H1 (cell line): ENCODE results near the gene DBNDD2. TPM values are rescaled to one million over a fixed set of nuclear protein-coding genes. Genes with fewer than 3 reads are reported as not detected.

Experiments used
- CTCF ChIA-PET: fragments of 300-600 bp; sonication (Branson Sonifier 250); formaldehyde crosslinking; loops from one replicate; lab custom pipeline; 2021; ENCODE audit not compliant: partially characterized antibody; lab: Charles Lee
- POLR2A ChIA-PET: fragments of 300-600 bp; sonication (Branson Sonifier 250); formaldehyde crosslinking; loops from one replicate; lab custom pipeline; 2021; ENCODE audit warnings: inconsistent platforms; ENCODE audit not compliant: partially characterized antibody; lab: Charles Lee
- DNase-seq, 2 experiments: peaks; one replicate each; pipeline versions ENCODE4 v3.0.0 to v3.0.0-alpha.2; 2010 to 2022; ENCODE audit warnings: low spot score in 2 of 2, low read depth in 1 of 2, mixed read lengths in 1 of 2
- FAIRE-seq: peaks from 2 replicates; lab custom pipeline; 2011; peaks lifted over from hg19 to GRCh38; lab: Jason Lieb, UNC
- H2AFZ ChIP-seq: 2 replicates; pipeline ENCODE4 v1.8.1; 2012; ENCODE audit warnings: low read length, inconsistent platforms
- H2AK5ac ChIP-seq: 2 replicates; pipeline ENCODE4 v1.6.1; 2013; ENCODE audit warnings: low read depth, low read length
- H2BK120ac ChIP-seq: replicated peaks from 2 replicates; pipeline ENCODE3; 2013; ENCODE audit warnings: low read depth, low read length, inconsistent platforms
- H2BK12ac ChIP-seq: 2 replicates; pipeline ENCODE4 v1.6.1; 2013; ENCODE audit warnings: low read depth, low read length
- H2BK15ac ChIP-seq: 2 replicates; pipeline ENCODE4 v1.6.1; 2013; ENCODE audit warnings: low read length
- H2BK20ac ChIP-seq: 2 replicates; pipeline ENCODE4 v1.6.1; 2013; ENCODE audit warnings: low read length
- H2BK5ac ChIP-seq: 2 replicates; pipeline ENCODE4 v1.6.1; 2013; ENCODE audit warnings: low read depth, low read length
- H3K14ac ChIP-seq: 2 replicates; pipeline ENCODE4 v1.6.1; 2013; ENCODE audit warnings: inconsistent platforms; ENCODE audit not compliant: insufficient read length
- H3K18ac ChIP-seq: 2 replicates; pipeline ENCODE4 v1.6.1; 2013; ENCODE audit warnings: low read length; ENCODE audit errors: extremely low read depth
- H3K23ac ChIP-seq: 2 replicates; pipeline ENCODE4 v1.6.1; 2013; ENCODE audit warnings: inconsistent platforms; ENCODE audit not compliant: insufficient read length
- H3K23me2 ChIP-seq: 2 replicates; pipeline ENCODE4 v1.6.1; 2013; ENCODE audit warnings: low read depth, low read length
- H3K27ac ChIP-seq: 2 replicates; pipeline ENCODE4 v1.6.1; 2011; ENCODE audit warnings: low read depth, low read length, inconsistent platforms
- H3K27me3 ChIP-seq, 4 experiments: replicated peaks in 1 of 4; 1 replicate in 1 of 4; 2 replicates in 3 of 4; pipeline versions ENCODE4 v1.6.1 to v1.8.1; 2011 to 2013; ENCODE audit warnings: low read length in 3 of 4, mild to moderate bottlenecking in 3 of 4, inconsistent platforms in 2 of 4, mixed read lengths in 2 of 4, moderate library complexity in 1 of 4; ENCODE audit not compliant: control insufficient read depth in 3 of 4, insufficient read depth in 3 of 4; ENCODE audit errors: extremely low read depth in 1 of 4
- H3K36me3 ChIP-seq, 4 experiments: 2 replicates each; pipeline versions ENCODE4 v1.6.1 to v1.8.1; 2011 to 2013; ENCODE audit warnings: mild to moderate bottlenecking in 4 of 4, low read length in 3 of 4, moderate library complexity in 2 of 4, control low read depth in 1 of 4, inconsistent platforms in 1 of 4; ENCODE audit not compliant: insufficient read depth in 4 of 4, control insufficient read depth in 2 of 4
- H3K4ac ChIP-seq: replicated peaks from 2 replicates; pipeline ENCODE3; 2013; ENCODE audit warnings: low read length, low read depth, mixed read lengths, inconsistent platforms; ENCODE audit not compliant: insufficient read length
- H3K4me1 ChIP-seq, 4 experiments: replicated peaks in 1 of 4; 1 replicate in 1 of 4; 2 replicates in 3 of 4; pipeline versions ENCODE4 v1.6.1 to v1.8.1; 2011 to 2013; ENCODE audit warnings: low read length in 3 of 4, inconsistent platforms in 2 of 4, mixed read lengths in 1 of 4; ENCODE audit not compliant: insufficient read depth in 4 of 4, control insufficient read depth in 3 of 4
- H3K4me2 ChIP-seq, 2 experiments: 2 replicates each; pipeline versions ENCODE4 v1.6.1 to v1.8.1; 2011 to 2013; ENCODE audit warnings: low read depth in 2 of 2, low read length in 2 of 2, control low read depth in 1 of 2, inconsistent platforms in 1 of 2, mild to moderate bottlenecking in 1 of 2; ENCODE audit not compliant: insufficient read depth in 1 of 2
- H3K4me3 ChIP-seq, 4 experiments: fragments of 200-600, 300-600 bp in 1 of 4; sonication (generic), shearing (Covaris generic), sonication (Bioruptor Twin) in 1 of 4; 2 replicates each; pipeline versions ENCODE4 v1.5.1 to v1.8.1; 2011 to 2016; ENCODE audit warnings: low read length in 4 of 4, low read depth in 3 of 4, control low read depth in 2 of 4, inconsistent platforms in 2 of 4, mild to moderate bottlenecking in 2 of 4, mixed read lengths in 1 of 4, moderate library complexity in 1 of 4; ENCODE audit not compliant: insufficient read depth in 2 of 4; ENCODE audit errors: extremely low read depth in 1 of 4
- H3K56ac ChIP-seq: replicated peaks from 2 replicates; pipeline ENCODE3; 2013; ENCODE audit warnings: low read depth, mild to moderate bottlenecking, mixed read lengths, low read length, inconsistent platforms; ENCODE audit not compliant: insufficient read length
- H3K79me1 ChIP-seq: 2 replicates; pipeline ENCODE4 v1.6.1; 2013; ENCODE audit warnings: low read depth, low read length, control low read depth
- H3K79me2 ChIP-seq, 2 experiments: 2 replicates each; pipeline versions ENCODE4 v1.6.1 to v1.8.1; 2012 to 2013; ENCODE audit warnings: low read length in 2 of 2, mild to moderate bottlenecking in 2 of 2, inconsistent platforms in 1 of 2; ENCODE audit not compliant: insufficient read depth in 2 of 2, control insufficient read depth in 1 of 2
- H3K9ac ChIP-seq, 4 experiments: replicated peaks in 1 of 4; 1 replicate in 1 of 4; 2 replicates in 3 of 4; pipeline versions ENCODE4 v1.6.1 to v1.8.1; 2011 to 2013; ENCODE audit warnings: low read depth in 3 of 4, low read length in 3 of 4, control low read depth in 2 of 4, mild to moderate bottlenecking in 2 of 4, moderate library complexity in 2 of 4, inconsistent platforms in 1 of 4; ENCODE audit errors: extremely low read depth in 1 of 4
- H3K9me3 ChIP-seq, 2 experiments: 2 replicates each; pipeline versions ENCODE4 v1.6.1 to v1.8.1; 2012 to 2013; ENCODE audit warnings: mild to moderate bottlenecking in 2 of 2, moderate library complexity in 2 of 2, control low read depth in 1 of 2, inconsistent platforms in 1 of 2, low read depth in 1 of 2, low read length in 1 of 2, mixed read lengths in 1 of 2; ENCODE audit not compliant: insufficient read depth in 2 of 2
- H4K20me1 ChIP-seq, 2 experiments: replicated peaks in 1 of 2; 2 replicates each; pipeline versions ENCODE3 to v1.8.1; 2011 to 2013; ENCODE audit warnings: inconsistent platforms in 2 of 2, low read length in 2 of 2, mild to moderate bottlenecking in 1 of 2; ENCODE audit not compliant: insufficient read depth in 2 of 2, control insufficient read depth in 1 of 2
- H4K5ac ChIP-seq: 2 replicates; pipeline ENCODE4 v1.6.1; 2013; ENCODE audit warnings: low read length, low read depth, mixed read lengths, inconsistent platforms; ENCODE audit not compliant: insufficient read length
- H4K8ac ChIP-seq: 2 replicates; pipeline ENCODE4 v1.8.0; 2013; ENCODE audit warnings: mild to moderate bottlenecking, moderate library complexity, low read length, inconsistent platforms; ENCODE audit not compliant: insufficient read depth; ENCODE audit errors: extremely low read depth
- H4K91ac ChIP-seq: replicated peaks from 2 replicates; pipeline ENCODE3; 2013; ENCODE audit warnings: low read length, mixed read lengths, inconsistent platforms; ENCODE audit not compliant: insufficient read length
- CTCF ChIP-seq, 3 experiments: IDR thresholded peaks; 1 replicate in 2 of 3; 2 replicates in 1 of 3; pipeline versions ENCODE4 v1.5.1 to v1.6.1; 2011; ENCODE audit warnings: low read length in 3 of 3, mild to moderate bottlenecking in 3 of 3, inconsistent platforms in 2 of 3, low read depth in 1 of 3, moderate library complexity in 1 of 3; ENCODE audit not compliant: insufficient read depth in 1 of 3; ENCODE audit errors: control extremely low read depth in 1 of 3
- JUND ChIP-seq: IDR thresholded peaks from 2 replicates; pipeline ENCODE4 v1.6.1; 2011; ENCODE audit warnings: mild to moderate bottlenecking, improper control_type of control experiment, low read length
- POU5F1 ChIP-seq: IDR thresholded peaks from 2 replicates; pipeline ENCODE4 v1.6.1; 2011; ENCODE audit warnings: low read depth, mild to moderate bottlenecking, low read length, moderate library complexity
- RAD21 ChIP-seq, 2 experiments: IDR thresholded peaks in 1 of 2; conservative IDR thresholded peaks in 1 of 2; 2 replicates each; pipeline ENCODE4 v1.6.1; 2011; ENCODE audit warnings: low read depth in 2 of 2, low read length in 2 of 2, improper control_type of control experiment in 1 of 2, inconsistent platforms in 1 of 2, mild to moderate bottlenecking in 1 of 2, moderate library complexity in 1 of 2
- SP4 ChIP-seq: IDR thresholded peaks from 2 replicates; pipeline ENCODE4 v1.6.1; 2012; ENCODE audit warnings: low read length, inconsistent platforms
- USF2 ChIP-seq: IDR thresholded peaks from 2 replicates; pipeline ENCODE4 v1.6.1; 2011; ENCODE audit warnings: low read length, improper control_type of control experiment
- WGBS, 2 experiments: shearing (Covaris generic) in 1 of 2; methylation state at CpG; one replicate each; pipeline versions ENCODE4 v1.1.6 to v1.1.7; 2013 to 2015; ENCODE audit warnings: low lambda C conversion rate in 2 of 2, mixed read lengths in 2 of 2, inconsistent platforms in 1 of 2, low coverage in 1 of 2, missing lambda C conversion rate in 1 of 2; ENCODE audit not compliant: insufficient replicate concordance in 2 of 2, insufficient coverage in 1 of 2, insufficient read length in 1 of 2; ENCODE audit errors: extremely low coverage in 1 of 2, missing lambda C conversion rate in 1 of 2; 5-methylcytosine and 5-hydroxymethylcytosine counted together
- polyA plus RNA-seq, 7 experiments: library from polyadenylated mRNA; depleted of rRNA in 3 of 7; stranded (reverse) in 5 of 7; unstranded in 2 of 7; fragments of >200 nt in 5 of 7; fragments of 200-250 nt in 2 of 7; gene quantifications; 1 replicate in 5 of 7; 2 replicates in 1 of 7; 4 replicates in 1 of 7; pipeline versions ENCODE4 v1.2.1 to v1.2.3, GENCODE V29; 2011 to 2013; ENCODE audit warnings: missing spikeins in 2 of 7, mixed read lengths in 2 of 7
- total RNA-seq: library from RNA; stranded (reverse); fragmentation: NEBNext Ultra II Directional; extraction: Animal tissue kit (Norgen Biotek cat#: 25700); gene quantifications from 2 replicates; pipeline ENCODE4 v1.2.1, GENCODE V29; 2021
- TF ChIP-seq, protein P1 (sequence below): IDR thresholded peaks from 2 replicates; pipeline ENCODE4 v1.6.1; 2012; ENCODE audit warnings: inconsistent platforms

DBNDD2 gene
- total and polyA plus RNA-seq, 2 of the 8 experiments (the other 6 are each of a cell fraction or from before 2014, with no cell fraction given) = 55.8 to 96.3 TPM

- no peak overlapping the region for H3K14ac ChIP-seq
- no peaks in the 10 kb centered on the region for H3K9me3 ChIP-seq
- no peak overlapping the region for H4K91ac ChIP-seq
- H2BK15ac ChIP-seq = no peak overlapping the region
- no peak overlapping the region for H3K4me2 ChIP-seq
- no peak overlapping the region for H3K56ac ChIP-seq
- H3K23ac ChIP-seq = no peak overlapping the region
- peak in 1 of 2 experiments; percentile 73 for DNase-seq
- no peaks in the 10 kb centered on the region for H3K27me3 ChIP-seq
- no peak overlapping the region for H4K8ac ChIP-seq
- H2BK20ac ChIP-seq = no peak overlapping the region
- H3K18ac ChIP-seq = no peak overlapping the region
- H3K4me3 ChIP-seq = no peak overlapping the region
- H3K36me3 ChIP-seq = no peaks in the 10 kb centered on the region
- peak overlapping the region; percentile 37; the same call in 1 of the 2 replicates for H2AFZ ChIP-seq
- no peak overlapping the region for H3K4ac ChIP-seq
- ChIA-PET POLR2A (no interaction called here), CTCF (interaction anchor here (0.9 to 18.5 kb wide), 13 partner anchors 6 to 314 kb away, joined by 3 to 317 read pairs (median 24); partner anchors contain the start of genes DBNDD2 and WFDC2)
- no peaks in the 10 kb centered on the region for H3K23me2 ChIP-seq
- H4K20me1 ChIP-seq = no peaks in the 10 kb centered on the region
- no peak overlapping the region for H2AK5ac ChIP-seq
- H3K4me1 ChIP-seq = no peaks in the 10 kb centered on the region; a peak in 1 of 7 replicates
- no peaks in the 10 kb centered on the region for H3K79me1 ChIP-seq
- no peak overlapping the region for H4K5ac ChIP-seq
- no peak overlapping the region for H2BK12ac ChIP-seq
- H3K27ac ChIP-seq = no peak overlapping the region
- no peak overlapping the region for H2BK120ac ChIP-seq
- FAIRE-seq = peak; percentile 50
- H3K79me2 ChIP-seq = no peaks in the 10 kb centered on the region
- no peak overlapping the region for H3K9ac ChIP-seq
- H2BK5ac ChIP-seq = no peak overlapping the region
- peak; percentile 58 to 76 (median 63) for TF ChIP-seq CTCF (IDR thresholded peaks at IDR 0.05; ENCODE audit: control extremely low read depth in 1 of 3, insufficient read depth in 1 of 3, low read depth in 1 of 3, low read length in 3 of 3)
- TF ChIP-seq USF2 = peak; percentile 44
- TF ChIP-seq, protein P1, sequence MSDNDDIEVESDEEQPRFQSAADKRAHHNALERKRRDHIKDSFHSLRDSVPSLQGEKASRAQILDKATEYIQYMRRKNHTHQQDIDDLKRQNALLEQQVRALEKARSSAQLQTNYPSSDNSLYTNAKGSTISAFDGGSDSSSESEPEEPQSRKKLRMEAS = peak; percentile 58
- TF ChIP-seq SP4 = no peak
- TF ChIP-seq POU5F1 = no peak
- no peak for TF ChIP-seq JUND
- peak; percentile 50 to 64 for TF ChIP-seq RAD21 (IDR thresholded peaks at IDR 0.05 in 1 of 2, conservative IDR thresholded peaks at IDR 0.05 in 1 of 2; ENCODE audit: low read depth in 2 of 2, low read length in 2 of 2)
- WGBS, 2 experiments = 16% methylated on average over 6 of the region's 6 CpGs; no CpG with 5 or more reads in 1 of the 2 experiments
Observed at GRCh38 chr20:45456632-45457031, 48.5 kb downstream of the DBNDD2 start.
